ENCODE measurements around the gene ASCC1. TPM values are rescaled to one million over a fixed set of nuclear protein-coding genes. Genes with fewer than 3 reads are reported as not detected.
A peak's percentile ranks its signal among the peaks of the same experiment; 100 is the strongest.

Gene ASCC1
- total RNA-seq, 3 donors from 2014 or later (not counting 1 experiment from before 2014, with no cell fraction given): 26.0 to 35.2 (median 29.3) TPM

GRCh38 chr10:72126184-72126871 lies 89.7 kb downstream of the ASCC1 start:
- TF ChIP-seq, protein P1, sequence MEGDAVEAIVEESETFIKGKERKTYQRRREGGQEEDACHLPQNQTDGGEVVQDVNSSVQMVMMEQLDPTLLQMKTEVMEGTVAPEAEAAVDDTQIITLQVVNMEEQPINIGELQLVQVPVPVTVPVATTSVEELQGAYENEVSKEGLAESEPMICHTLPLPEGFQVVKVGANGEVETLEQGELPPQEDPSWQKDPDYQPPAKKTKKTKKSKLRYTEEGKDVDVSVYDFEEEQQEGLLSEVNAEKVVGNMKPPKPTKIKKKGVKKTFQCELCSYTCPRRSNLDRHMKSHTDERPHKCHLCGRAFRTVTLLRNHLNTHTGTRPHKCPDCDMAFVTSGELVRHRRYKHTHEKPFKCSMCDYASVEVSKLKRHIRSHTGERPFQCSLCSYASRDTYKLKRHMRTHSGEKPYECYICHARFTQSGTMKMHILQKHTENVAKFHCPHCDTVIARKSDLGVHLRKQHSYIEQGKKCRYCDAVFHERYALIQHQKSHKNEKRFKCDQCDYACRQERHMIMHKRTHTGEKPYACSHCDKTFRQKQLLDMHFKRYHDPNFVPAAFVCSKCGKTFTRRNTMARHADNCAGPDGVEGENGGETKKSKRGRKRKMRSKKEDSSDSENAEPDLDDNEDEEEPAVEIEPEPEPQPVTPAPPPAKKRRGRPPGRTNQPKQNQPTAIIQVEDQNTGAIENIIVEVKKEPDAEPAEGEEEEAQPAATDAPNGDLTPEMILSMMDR (IDR thresholded peaks at IDR 0.05): peak; percentile 29
- H3K36me3 ChIP-seq (ENCODE audit: control insufficient read depth, insufficient read depth, low read length): peaks cover 5% of the 10 kb centered on the region
- Mint-ChIP-seq H3K4me3 (no peak overlapping the region), H3K9me3 (no peaks in the 10 kb centered on the region), H3K36me3 (no peaks in the 10 kb centered on the region), H3K27ac (no peak overlapping the region), H3K4me1 (peaks cover 0 to 10% of the 10 kb centered on the region in 2 donors), H3K27me3 (ENCODE audit: low read depth in 2 of 2) (no peaks in the 10 kb centered on the region)
- peak in 1 of 2 donors; percentile 57 for DNase-seq
- H3K4me3 ChIP-seq (ENCODE audit: low read length): no peak overlapping the region
- H3K27me3 ChIP-seq (ENCODE audit: control insufficient read depth, insufficient read depth, low read length): no peaks in the 10 kb centered on the region
- H3K4me1 ChIP-seq (ENCODE audit: control insufficient read depth, insufficient read depth, low read length): no peaks in the 10 kb centered on the region
- ATAC-seq: peak in 1 of 3 donors; percentile 30
- H3K27ac ChIP-seq (ENCODE audit: low read length): no peak overlapping the region
- intact Hi-C loops (cut with micrococcal nuclease): loop anchor here (2.0 kb wide), 1 partner anchor 214 kb away; no protein-coding TSS in a partner anchor
- no peaks in the 10 kb centered on the region for H3K9me3 ChIP-seq (ENCODE audit: control insufficient read depth, insufficient read depth, low read length)
- 89% methylated on average over 2 of the region's 3 CpGs for WGBS (ENCODE audit: insufficient coverage)

GRCh38 chr10:72124989-72125388 lies 91.1 kb downstream of the ASCC1 start:
- H3K27me3 Mint-ChIP-seq (ENCODE audit: low read depth in 2 of 2): no peaks in the 10 kb centered on the region
- H3K36me3 ChIP-seq (ENCODE audit: control insufficient read depth, insufficient read depth, low read length): peaks cover 5% of the 10 kb centered on the region

GRCh38 chr10:72124381-72124780 lies 91.7 kb downstream of the ASCC1 start:
- Histone ChIP-seq H3K27ac (ENCODE audit: low read length) (no peak overlapping the region), H3K27me3 (ENCODE audit: control insufficient read depth, insufficient read depth, low read length) (no peaks in the 10 kb centered on the region), H3K4me3 (ENCODE audit: low read length) (no peak overlapping the region), H3K4me1 (ENCODE audit: control insufficient read depth, insufficient read depth, low read length) (no peaks in the 10 kb centered on the region), H3K9me3 (ENCODE audit: control insufficient read depth, insufficient read depth, low read length) (no peaks in the 10 kb centered on the region), H3K36me3 (ENCODE audit: control insufficient read depth, insufficient read depth, low read length) (peaks cover 6% of the 10 kb centered on the region)
- no peak for ATAC-seq
- H3K27me3 Mint-ChIP-seq (ENCODE audit: low read depth in 2 of 2): no peaks in the 10 kb centered on the region
- H3K4me1 Mint-ChIP-seq: peaks cover 0 to 5% of the 10 kb centered on the region in 2 donors
- TF ChIP-seq, protein P1 (IDR thresholded peaks at IDR 0.05): no peak
- no peak overlapping the region for H3K4me3 Mint-ChIP-seq
- no peaks in the 10 kb centered on the region for H3K9me3 Mint-ChIP-seq
- H3K36me3 Mint-ChIP-seq: no peaks in the 10 kb centered on the region
- DNase-seq: no peak
- intact Hi-C loops (cut with micrococcal nuclease): no loop called here
- no peak overlapping the region for H3K27ac Mint-ChIP-seq

More at GRCh38 chr10:72124989-72125388, 91.1 kb downstream of the ASCC1 start:
- Mint-ChIP-seq H3K4me3 (no peak overlapping the region), H3K4me1 (peaks cover 0 to 8% of the 10 kb centered on the region in 2 donors), H3K9me3 (no peaks in the 10 kb centered on the region), H3K27ac (no peak overlapping the region), H3K36me3 (no peaks in the 10 kb centered on the region)
- intact Hi-C loops (cut with micrococcal nuclease): no loop called here
- Histone ChIP-seq H3K27me3 (ENCODE audit: control insufficient read depth, insufficient read depth, low read length) (no peaks in the 10 kb centered on the region), H3K9me3 (ENCODE audit: control insufficient read depth, insufficient read depth, low read length) (no peaks in the 10 kb centered on the region), H3K4me1 (ENCODE audit: control insufficient read depth, insufficient read depth, low read length) (no peaks in the 10 kb centered on the region), H3K4me3 (ENCODE audit: low read length) (no peak overlapping the region), H3K27ac (ENCODE audit: low read length) (no peak overlapping the region)
- no peak for DNase-seq
- WGBS (ENCODE audit: insufficient coverage): no CpG with 5 or more reads among the region's 1 CpG
- no peak for ATAC-seq
- TF ChIP-seq, protein P1 (IDR thresholded peaks at IDR 0.05): no peak

- H3K27me3 ChIP-seq (ENCODE audit: control insufficient read depth, insufficient read depth, low read length): no peaks in the 10 kb centered on the region
- intact Hi-C loops (cut with micrococcal nuclease): no loop called here
- peaks cover 8% of the 10 kb centered on the region for H3K36me3 ChIP-seq (ENCODE audit: control insufficient read depth, insufficient read depth, low read length)
- no peak overlapping the region for H3K4me3 ChIP-seq (ENCODE audit: low read length)
- peaks cover 0 to 5% of the 10 kb centered on the region in 2 donors for H3K4me1 Mint-ChIP-seq
- H3K27ac Mint-ChIP-seq: no peak overlapping the region
- TF ChIP-seq, protein P1 (IDR thresholded peaks at IDR 0.05): no peak
- H3K4me1 ChIP-seq (ENCODE audit: control insufficient read depth, insufficient read depth, low read length): no peaks in the 10 kb centered on the region
- no peak overlapping the region for H3K4me3 Mint-ChIP-seq
- H3K27ac ChIP-seq (ENCODE audit: low read length): no peak overlapping the region
- no peaks in the 10 kb centered on the region for H3K36me3 Mint-ChIP-seq
- WGBS (ENCODE audit: insufficient coverage): 100% methylated on average over 1 of the region's 4 CpGs
- H3K9me3 Mint-ChIP-seq: no peaks in the 10 kb centered on the region
- DNase-seq: no peak
- no peaks in the 10 kb centered on the region for H3K27me3 Mint-ChIP-seq (ENCODE audit: low read depth in 2 of 2)
- H3K9me3 ChIP-seq (ENCODE audit: control insufficient read depth, insufficient read depth, low read length): no peaks in the 10 kb centered on the region
- no peak for ATAC-seq
These were observed 92.5 kb downstream of the ASCC1 start for GRCh38 chr10:72123616-72124015.

All from natural killer cell (primary cell).